K562 (cell line): ENCODE data around the gene RBM17. TPM values are rescaled to one million over a fixed set of nuclear protein-coding genes. Genes with fewer than 3 reads are reported as not detected.

Experiments used
- ATAC-seq: fragments of 200-7000 bp; cut with Tn5 transposase; 3 replicates; pipeline ENCODE4 v1.9.1; 2020; ENCODE audit warnings: moderate library complexity
- BruUV-seq: library from RNA; stranded (reverse); fragments of 400-500 nt; replicated peaks from 2 replicates; lab custom pipeline; 2021; lab: Mats Ljungman, UMichigan
- CTCF ChIA-PET: fragments of 300-600 bp; formaldehyde crosslinking; extraction: SDS; loops from one replicate; lab custom pipeline; 2021; ENCODE audit warnings: low intra/inter-chr PET ratio; lab: Yijun Ruan, JAX
- POLR2A ChIA-PET: fragments of 300-600, 350-650 bp; sonication (Branson Sonifier 250); formaldehyde crosslinking; extraction: SDS; loops from one replicate; lab custom pipeline; 2021; ENCODE audit warnings: antibody characterized with exemption, inconsistent platforms; lab: Yijun Ruan, JAX
- DNase-seq, 4 experiments: peaks; one replicate each; pipeline versions ENCODE4 v3.0.0 to v3.0.0-alpha.2; 2011 to 2018; ENCODE audit warnings: low spot score in 3 of 4, mixed read lengths in 3 of 4; ENCODE audit errors: extremely low read depth in 1 of 4
- FAIRE-seq: peaks from 2 replicates; lab custom pipeline; 2011; peaks lifted over from hg19 to GRCh38; lab: Jason Lieb, UNC
- H2AFZ ChIP-seq: 2 replicates; pipeline ENCODE4 v1.6.0; 2011; ENCODE audit warnings: low read depth, low read length, control low read depth, inconsistent platforms
- H3K27ac ChIP-seq: fragments of 200-600 bp; 3 replicates; pipeline ENCODE4 v1.8.0; 2011; ENCODE audit warnings: low read depth, mild to moderate bottlenecking, control low read depth, inconsistent platforms, low read length, moderate library complexity, mixed read lengths; ENCODE audit errors: extremely low read depth
- H3K27me3 ChIP-seq, 2 experiments: fragments of 300-600 bp in 1 of 2; 2 replicates in 1 of 2; 3 replicates in 1 of 2; pipeline versions ENCODE4 v1.6.0 to v1.8.0; 2011; ENCODE audit warnings: inconsistent platforms in 2 of 2, low read length in 2 of 2, mild to moderate bottlenecking in 1 of 2, mixed read lengths in 1 of 2, moderate library complexity in 1 of 2; ENCODE audit not compliant: control insufficient read depth in 2 of 2, insufficient read depth in 2 of 2
- H3K36me3 ChIP-seq: fragments of 300-600 bp; 3 replicates; pipeline ENCODE4 v1.8.0; 2011; ENCODE audit warnings: mild to moderate bottlenecking, low read length, inconsistent platforms; ENCODE audit not compliant: control insufficient read depth, insufficient read depth
- H3K4me1 ChIP-seq, 2 experiments: fragments of 200-600 bp in 1 of 2; replicated peaks in 1 of 2; 2 replicates in 1 of 2; 3 replicates in 1 of 2; pipeline versions ENCODE4 v1.5.1 to v1.8.0; 2011; ENCODE audit warnings: inconsistent platforms in 2 of 2, low read length in 2 of 2, mild to moderate bottlenecking in 1 of 2, mixed read lengths in 1 of 2, moderate library complexity in 1 of 2; ENCODE audit not compliant: control insufficient read depth in 2 of 2, insufficient read depth in 2 of 2
- H3K4me2 ChIP-seq: 2 replicates; pipeline ENCODE4 v1.6.1; 2011; ENCODE audit warnings: low read length, control low read depth, inconsistent platforms, mixed read lengths; ENCODE audit not compliant: insufficient read depth
- H3K4me3 ChIP-seq: fragments of 200-600 bp; sonication (generic), shearing (Covaris generic); 2 replicates; pipeline ENCODE4 v1.5.1; 2016; ENCODE audit warnings: control low read depth, inconsistent platforms
- H3K79me2 ChIP-seq: fragments of 200-600 bp; 3 replicates; pipeline ENCODE4 v1.8.0; 2011; ENCODE audit warnings: low read length, inconsistent platforms; ENCODE audit not compliant: control insufficient read depth, insufficient read depth
- H3K9ac ChIP-seq, 2 experiments: 2 replicates each; pipeline versions ENCODE4 v1.6.0 to v1.6.1; 2011; ENCODE audit warnings: low read depth in 2 of 2, low read length in 2 of 2, control low read depth in 1 of 2, inconsistent platforms in 1 of 2, mild to moderate bottlenecking in 1 of 2, mixed read lengths in 1 of 2; ENCODE audit not compliant: insufficient read depth in 1 of 2
- H3K9me1 ChIP-seq: one replicate; pipeline ENCODE4 v1.6.0; 2011; ENCODE audit warnings: inconsistent platforms, mild to moderate bottlenecking, low read length, moderate library complexity; ENCODE audit not compliant: control insufficient read depth, insufficient read depth
- H3K9me3 ChIP-seq: replicated peaks from 2 replicates; pipeline ENCODE4 v1.5.1; 2011; ENCODE audit warnings: low read depth, low read length, inconsistent platforms; ENCODE audit not compliant: control insufficient read depth, insufficient read depth
- H4K20me1 ChIP-seq: replicated peaks from 2 replicates; pipeline ENCODE4 v1.6.1; 2011; ENCODE audit warnings: low read length, inconsistent platforms, mixed read lengths; ENCODE audit not compliant: control insufficient read depth, insufficient read depth
- GMEB1 ChIP-seq: fragments of 250-450 bp; sonication (Bioruptor Pico); IDR thresholded peaks from 2 replicates; pipeline ENCODE4 v1.4.0; 2020; ENCODE audit warnings: mild to moderate bottlenecking
- GTF2A2 ChIP-seq: IDR thresholded peaks from 2 replicates; pipeline ENCODE4 v1.6.1; 2016; ENCODE audit warnings: mild to moderate bottlenecking, missing genetic modification characterization, missing compliant biosample characterization
- HSF4 ChIP-seq: fragments of 250-450 bp; sonication (Bioruptor Pico); IDR thresholded peaks from 2 replicates; pipeline ENCODE4 v2.1.2; 2022; ENCODE audit warnings: mild to moderate bottlenecking, moderate library complexity, borderline replicate concordance
- MCM7 ChIP-seq, 2 experiments: fragments of 450-650 bp; IDR thresholded peaks; 2 replicates each; pipeline ENCODE4 v1.6.1; 2016 to 2018
- SPI1 ChIP-seq: IDR thresholded peaks from 2 replicates; pipeline ENCODE4 v1.6.1; 2011; ENCODE audit warnings: low read depth, low read length, control low read depth, borderline replicate concordance
- TEAD4 ChIP-seq, 2 experiments: sonication (generic) in 1 of 2; formaldehyde crosslinking in 1 of 2; IDR thresholded peaks; 2 replicates each; pipeline versions ENCODE4 v1.6.1 to v1.8.0; 2012 to 2022; ENCODE audit warnings: borderline replicate concordance in 1 of 2, inconsistent platforms in 1 of 2, low read length in 1 of 2, mild to moderate bottlenecking in 1 of 2, missing genetic modification reagents in 1 of 2
- WGBS: fragments of 100-300 bp; shearing (Covaris generic); methylation state at CpG from one replicate; pipeline ENCODE4 v1.1.6; 2016; ENCODE audit warnings: low coverage, mixed read lengths; ENCODE audit not compliant: insufficient coverage; ENCODE audit errors: missing lambda C conversion rate; 5-methylcytosine and 5-hydroxymethylcytosine counted together
- in situ Hi-C: fragments of 300-500 bp; cut with MboI; formaldehyde crosslinking; loops from 4 replicates; pipeline ENCODE4 v1.15.0; 2018; ENCODE audit warnings: inconsistent platforms, mixed read lengths
- intact Hi-C: fragments of 100-400 bp; cut with micrococcal nuclease; formaldehyde crosslinking; loops from 2 replicates; pipeline ENCODE4 v1.14.2; 2022
- polyA plus RNA-seq, 8 experiments: library from polyadenylated mRNA; depleted of rRNA in 4 of 8; stranded (reverse) in 5 of 8; unstranded in 3 of 8; fragments of >200 nt; fragmentation: Nextera tagmentation in 2 of 8; fragmentation: Illumina TruSeq in 1 of 8; extraction: Ambion mirVana in 2 of 8; extraction: Trizol in 1 of 8; gene quantifications; 2 replicates each; pipeline versions ENCODE4 v1.2.1 to v1.2.3, GENCODE V29; 2011 to 2014; ENCODE audit warnings: inconsistent platforms in 1 of 8, missing spikeins in 1 of 8
- total RNA-seq, 7 experiments: library from RNA; depleted of rRNA in 6 of 7; stranded (reverse); fragments of >200 nt in 6 of 7; fragmentation: Illumina TruSeq in 2 of 7; extraction: Trizol in 2 of 7; gene quantifications; 2 replicates each; pipeline versions ENCODE4 v1.2.1 to v1.2.3, GENCODE V29; 2011 to 2021; ENCODE audit warnings: low replicate concordance in 1 of 7

Gene RBM17
- total and polyA plus RNA-seq, 9 of the 15 experiments (the other 6 are each of a cell fraction or from before 2014, with no cell fraction given), result 23.6 to 217 (median 124) TPM

GRCh38 chr10:6114805-6115341 lies 26.0 kb downstream of the RBM17 start:
- Histone ChIP-seq H3K9me3 (no peaks in the 10 kb centered on the region), H3K4me2 (no peak overlapping the region), H3K27me3 (no peaks in the 10 kb centered on the region), H3K9ac (no peak overlapping the region), H2AFZ (no peak overlapping the region), H3K27ac (no peak overlapping the region), H4K20me1 (0 out of 2 replicates have a peak, but pooled peaks cover 3% of the 10 kb centered on the region), H3K36me3 (peaks cover 70% of the 10 kb centered on the region), H3K9me1 (no peaks in the 10 kb centered on the region), H3K4me3 (no peak overlapping the region), H3K79me2 (peaks cover 6% of the 10 kb centered on the region; the same call in 1 of the 3 replicates), H3K4me1 (no peaks in the 10 kb centered on the region)
- no peak for TF ChIP-seq TEAD4 (IDR thresholded peaks at IDR 0.05; ENCODE audit: low read length)
- TF ChIP-seq TEAD4 (CRISPR knock-in tag; IDR thresholded peaks at IDR 0.05; ENCODE audit: borderline replicate concordance), result no peak
- TF ChIP-seq GTF2A2, result no peak
- TF ChIP-seq HSF4 (CRISPR knock-in tag), result no peak
- TF ChIP-seq SPI1, result no peak
- TF ChIP-seq GMEB1 (CRISPR knock-in tag), result no peak
- TF ChIP-seq MCM7 (IDR thresholded peaks at IDR 0.05), result no peak
- DNase-seq (no peak), ATAC-seq (no peak), FAIRE-seq (no peak)
- ChIA-PET POLR2A (interaction anchor here (0.7 kb wide), 1 partner anchor 98 kb away, joined by 3 read pairs; no protein-coding TSS in a partner anchor), CTCF (interaction anchor here (1.0 kb wide), 1 partner anchor 26 kb away, joined by 3 read pairs; the partner anchor contains the start of gene RBM17)
- no TSS peak for BruUV-seq
- 90% methylated on average over 4 of the region's 4 CpGs for WGBS
- intact Hi-C loops (no loop called here), in situ Hi-C loops (loop anchor here (5.0 to 25.0 kb wide), 2 partner anchors 277 to 547 kb away; no protein-coding TSS in a partner anchor)
